NB4 (cell line): Measurements from ENCODE around the gene LRRFIP1.

Source experiments
- MYC ChIP-seq: IDR thresholded peaks from 2 replicates; pipeline ENCODE4 v1.6.1; 2011; ENCODE audit warnings: low read depth, low read length
- POLR2A ChIP-seq: IDR thresholded peaks from 2 replicates; pipeline ENCODE4 v1.6.1; 2011; ENCODE audit warnings: mild to moderate bottlenecking; ENCODE audit not compliant: insufficient read length; ENCODE audit errors: extremely low read depth
- TF ChIP-seq, protein P1 (sequence below): IDR thresholded peaks from one replicate; pipeline ENCODE4 v1.5.1; 2012; ENCODE audit warnings: low read depth, low read length
- TF ChIP-seq, protein P2 (sequence below): IDR thresholded peaks from 2 replicates; pipeline ENCODE4 v1.6.1; 2011; ENCODE audit warnings: low read depth, low read length

DNA sequence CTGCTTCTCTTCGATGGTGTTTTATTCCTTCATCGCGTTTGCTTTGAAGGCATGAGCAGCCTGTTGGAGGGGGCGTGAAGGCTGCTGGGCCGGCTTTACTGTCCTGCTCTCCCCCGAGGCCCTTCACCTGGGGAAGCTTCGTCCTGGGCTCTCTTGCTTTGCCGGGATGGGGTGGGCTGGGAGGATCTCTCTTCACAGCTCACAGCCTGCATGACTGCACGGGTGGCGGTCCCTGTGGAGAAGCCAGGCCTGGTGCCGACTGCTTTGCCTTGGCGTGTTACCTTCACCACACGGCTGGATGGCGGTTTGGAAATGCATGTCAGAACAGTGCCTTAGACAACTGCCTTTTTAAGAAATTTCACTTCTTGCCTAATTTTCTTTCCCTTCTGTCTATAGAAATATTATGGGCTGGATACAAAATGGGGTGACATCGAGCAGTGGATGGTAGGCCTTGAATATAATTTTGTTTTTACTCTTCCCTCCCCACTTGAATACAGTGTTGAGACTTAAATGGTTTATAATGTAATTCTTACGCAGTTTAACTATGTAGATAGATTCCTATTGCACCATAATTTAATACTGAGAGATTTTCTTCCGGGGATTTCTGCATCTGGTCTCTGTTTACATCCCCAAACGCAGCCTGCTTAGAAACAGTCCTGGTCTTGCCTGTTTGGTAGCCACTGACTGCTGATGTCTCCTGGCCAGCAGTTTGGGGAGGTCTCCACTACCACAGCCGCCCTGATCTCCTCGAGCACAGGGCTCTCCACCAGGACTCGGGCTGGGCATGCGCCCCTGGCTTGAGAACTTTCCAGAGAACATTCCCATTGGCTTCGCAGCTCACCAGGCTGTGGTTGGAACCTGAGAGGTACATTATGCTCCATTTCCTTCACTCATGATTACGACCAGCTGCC is 90.2 kb downstream of the LRRFIP1 start:
- no peak for TF ChIP-seq POLR2A
- TF ChIP-seq, protein P1, sequence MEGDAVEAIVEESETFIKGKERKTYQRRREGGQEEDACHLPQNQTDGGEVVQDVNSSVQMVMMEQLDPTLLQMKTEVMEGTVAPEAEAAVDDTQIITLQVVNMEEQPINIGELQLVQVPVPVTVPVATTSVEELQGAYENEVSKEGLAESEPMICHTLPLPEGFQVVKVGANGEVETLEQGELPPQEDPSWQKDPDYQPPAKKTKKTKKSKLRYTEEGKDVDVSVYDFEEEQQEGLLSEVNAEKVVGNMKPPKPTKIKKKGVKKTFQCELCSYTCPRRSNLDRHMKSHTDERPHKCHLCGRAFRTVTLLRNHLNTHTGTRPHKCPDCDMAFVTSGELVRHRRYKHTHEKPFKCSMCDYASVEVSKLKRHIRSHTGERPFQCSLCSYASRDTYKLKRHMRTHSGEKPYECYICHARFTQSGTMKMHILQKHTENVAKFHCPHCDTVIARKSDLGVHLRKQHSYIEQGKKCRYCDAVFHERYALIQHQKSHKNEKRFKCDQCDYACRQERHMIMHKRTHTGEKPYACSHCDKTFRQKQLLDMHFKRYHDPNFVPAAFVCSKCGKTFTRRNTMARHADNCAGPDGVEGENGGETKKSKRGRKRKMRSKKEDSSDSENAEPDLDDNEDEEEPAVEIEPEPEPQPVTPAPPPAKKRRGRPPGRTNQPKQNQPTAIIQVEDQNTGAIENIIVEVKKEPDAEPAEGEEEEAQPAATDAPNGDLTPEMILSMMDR: no peak
- TF ChIP-seq, protein P2, sequence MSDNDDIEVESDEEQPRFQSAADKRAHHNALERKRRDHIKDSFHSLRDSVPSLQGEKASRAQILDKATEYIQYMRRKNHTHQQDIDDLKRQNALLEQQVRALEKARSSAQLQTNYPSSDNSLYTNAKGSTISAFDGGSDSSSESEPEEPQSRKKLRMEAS: no peak
- TF ChIP-seq MYC: no peak
